ENCODE measurements around the gene KCNC2. TPM values are rescaled to one million over a fixed set of nuclear protein-coding genes. Genes with fewer than 3 reads are reported as not detected.

KCNC2 gene
- not detected for polyA plus RNA-seq (2013)

DNA sequence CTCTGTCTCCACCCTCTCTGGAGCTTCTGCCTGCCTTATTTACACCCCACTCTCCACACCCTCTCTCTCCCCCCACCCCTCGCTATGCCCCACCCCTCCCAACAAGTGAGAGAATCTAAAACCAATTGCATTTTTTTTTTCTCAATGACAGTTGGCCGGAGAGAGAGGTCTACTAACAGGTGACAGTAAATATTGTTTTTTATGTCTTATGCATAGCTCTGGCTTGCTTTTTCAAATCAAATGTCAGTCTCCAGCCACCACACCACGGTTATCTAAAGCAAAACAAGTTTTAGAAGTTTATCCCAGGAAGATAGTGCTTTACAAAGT, at the start of gene KCNC2:
Gene KCNC2, minus strand, starts transcription at position 28 of the 327 bp plus-strand sequence.
- Histone ChIP-seq H3K27me3 (replicated peaks in 2 of 5; ENCODE audit: control insufficient read depth in 4 of 5, insufficient read depth in 5 of 5, low read length in 4 of 5) (peaks cover 18 to 64% (median 31%) of the 10 kb centered on the region in 5 experiments), H3K9me3 (ENCODE audit: control extremely low read depth in 1 of 5, control insufficient read depth in 4 of 5, insufficient read depth in 2 of 5, low read depth in 1 of 5, low read length in 4 of 5) (peaks cover 0 to 5% (median 2%) of the 10 kb centered on the region in 5 experiments), H3K4me1 (ENCODE audit: control extremely low read depth in 1 of 4, control insufficient read depth in 4 of 4, insufficient read depth in 4 of 4, low read length in 3 of 4) (peaks cover 0 to 8% (median 3%) of the 10 kb centered on the region in 4 experiments), H3K27ac (ENCODE audit: insufficient read depth in 1 of 2, low read depth in 1 of 2, low read length in 2 of 2, poor library complexity in 1 of 2, severe bottlenecking in 2 of 2) (no peak within 1 kb of the TSS), H3K36me3 (ENCODE audit: control insufficient read depth in 4 of 4, insufficient read depth in 4 of 4, low read length in 3 of 4) (no peaks in the 10 kb centered on the region), H3K4me3 (ENCODE audit: control insufficient read depth in 1 of 7, extremely low read depth in 1 of 7, insufficient read depth in 4 of 7, low read depth in 2 of 7, low read length in 6 of 7) (no peak within 1 kb of the TSS)
- ChIA-PET CTCF (no interaction called here), POLR2A (no interaction called here)
- no peak for DNase-seq
- no CpG with 5 or more reads among the region's 3 CpGs for WGBS (ENCODE audit: insufficient coverage)

DNA sequence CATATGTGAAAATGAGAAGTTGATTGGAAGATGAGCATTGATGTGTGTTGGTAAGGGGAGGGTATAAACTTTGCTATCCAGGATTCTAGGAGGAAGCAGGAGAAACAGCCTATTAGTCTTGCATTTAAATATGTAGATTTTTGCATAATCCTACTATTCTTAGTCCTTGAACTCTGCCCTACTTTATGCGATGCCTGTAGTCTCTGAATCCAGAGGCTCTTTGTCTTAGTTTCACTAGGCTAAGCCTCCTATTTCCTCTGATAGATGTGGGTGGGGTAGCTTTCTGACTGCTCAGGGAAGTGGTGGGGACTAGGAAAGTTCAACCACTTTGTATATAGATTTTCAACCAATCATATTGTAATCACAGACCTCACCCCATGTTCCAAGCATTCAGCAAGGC, 49.5 kb upstream of the KCNC2 start:
- no peaks in the 10 kb centered on the region for H3K36me3 ChIP-seq (ENCODE audit: control insufficient read depth in 4 of 4, insufficient read depth in 4 of 4, low read length in 3 of 4)
- CTCF ChIA-PET = no interaction called here
- no peaks in the 10 kb centered on the region for H3K9me3 ChIP-seq (ENCODE audit: control extremely low read depth in 1 of 5, control insufficient read depth in 4 of 5, insufficient read depth in 2 of 5, low read depth in 1 of 5, low read length in 4 of 5)
- DNase-seq = no peak
- WGBS (ENCODE audit: insufficient coverage) = no CpG with 5 or more reads among the region's 1 CpG
- H3K4me3 ChIP-seq (ENCODE audit: control insufficient read depth in 1 of 7, extremely low read depth in 1 of 7, insufficient read depth in 4 of 7, low read depth in 2 of 7, low read length in 6 of 7) = no peak overlapping the region
- H3K27me3 ChIP-seq (replicated peaks in 2 of 5; ENCODE audit: control insufficient read depth in 4 of 5, insufficient read depth in 5 of 5, low read length in 4 of 5) = no peaks in the 10 kb centered on the region
- POLR2A ChIA-PET = no interaction called here
- no peaks in the 10 kb centered on the region for H3K4me1 ChIP-seq (ENCODE audit: control extremely low read depth in 1 of 4, control insufficient read depth in 4 of 4, insufficient read depth in 4 of 4, low read length in 3 of 4)
- H3K27ac ChIP-seq (ENCODE audit: insufficient read depth in 1 of 2, low read depth in 1 of 2, low read length in 2 of 2, poor library complexity in 1 of 2, severe bottlenecking in 2 of 2) = no peak overlapping the region

DNA sequence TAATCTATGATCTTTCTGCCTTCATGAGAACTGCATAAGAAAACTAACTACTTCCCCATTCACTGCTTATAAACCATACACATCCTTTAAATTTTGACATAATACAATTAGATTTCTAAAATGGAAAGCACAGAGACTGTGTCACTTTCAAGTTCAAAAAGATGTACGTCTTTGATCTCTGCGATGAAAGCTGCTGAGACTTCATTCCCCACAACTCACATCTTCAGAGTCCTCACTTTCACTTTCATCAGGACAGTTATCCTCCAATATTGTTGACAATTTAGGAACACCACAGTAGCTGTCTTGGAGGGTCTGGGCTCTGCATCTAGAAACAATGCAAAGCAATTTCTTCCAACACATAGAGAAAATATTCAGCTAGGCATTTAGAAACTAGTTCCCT, 47.9 kb upstream of the KCNC2 start:
- WGBS (ENCODE audit: insufficient coverage) = 100% methylated on average over 2 of the region's 2 CpGs
- ChIA-PET CTCF (no interaction called here), POLR2A (no interaction called here)
- H3K27ac ChIP-seq (ENCODE audit: insufficient read depth in 1 of 2, low read depth in 1 of 2, low read length in 2 of 2, poor library complexity in 1 of 2, severe bottlenecking in 2 of 2) = no peak overlapping the region
- no peak overlapping the region for H3K4me3 ChIP-seq (ENCODE audit: control insufficient read depth in 1 of 7, extremely low read depth in 1 of 7, insufficient read depth in 4 of 7, low read depth in 2 of 7, low read length in 6 of 7)
- H3K4me1 ChIP-seq (ENCODE audit: control extremely low read depth in 1 of 4, control insufficient read depth in 4 of 4, insufficient read depth in 4 of 4, low read length in 3 of 4) = no peaks in the 10 kb centered on the region
- no peaks in the 10 kb centered on the region for H3K36me3 ChIP-seq (ENCODE audit: control insufficient read depth in 4 of 4, insufficient read depth in 4 of 4, low read length in 3 of 4)
- DNase-seq = no peak
- no peaks in the 10 kb centered on the region for H3K9me3 ChIP-seq (ENCODE audit: control extremely low read depth in 1 of 5, control insufficient read depth in 4 of 5, insufficient read depth in 2 of 5, low read depth in 1 of 5, low read length in 4 of 5)
- H3K27me3 ChIP-seq (replicated peaks in 2 of 5; ENCODE audit: control insufficient read depth in 4 of 5, insufficient read depth in 5 of 5, low read length in 4 of 5) = no peaks in the 10 kb centered on the region

DNA sequence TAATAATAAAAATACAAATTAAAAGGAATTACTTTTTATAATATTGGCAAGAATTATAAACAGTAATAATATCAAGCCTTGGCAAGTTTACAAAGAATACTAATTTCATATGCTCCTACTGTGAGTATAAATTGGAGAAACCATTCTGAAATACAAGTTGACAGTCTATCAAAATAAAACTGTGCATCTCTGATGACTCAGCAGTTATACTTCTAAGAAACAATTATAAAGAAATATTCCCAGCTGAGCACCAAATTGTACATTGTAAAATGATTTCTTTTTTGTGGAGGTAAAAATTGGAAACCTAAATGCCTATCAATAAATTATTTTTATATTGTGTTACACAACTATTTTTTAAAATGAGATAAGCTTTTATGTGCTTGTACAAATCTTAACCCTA, 35.5 kb upstream of the KCNC2 start:
- Histone ChIP-seq H3K4me1 (ENCODE audit: control extremely low read depth in 1 of 4, control insufficient read depth in 4 of 4, insufficient read depth in 4 of 4, low read length in 3 of 4) (no peaks in the 10 kb centered on the region), H3K27ac (ENCODE audit: insufficient read depth in 1 of 2, low read depth in 1 of 2, low read length in 2 of 2, poor library complexity in 1 of 2, severe bottlenecking in 2 of 2) (no peak overlapping the region), H3K36me3 (ENCODE audit: control insufficient read depth in 4 of 4, insufficient read depth in 4 of 4, low read length in 3 of 4) (no peaks in the 10 kb centered on the region), H3K9me3 (ENCODE audit: control extremely low read depth in 1 of 5, control insufficient read depth in 4 of 5, insufficient read depth in 2 of 5, low read depth in 1 of 5, low read length in 4 of 5) (no peaks in the 10 kb centered on the region), H3K4me3 (ENCODE audit: control insufficient read depth in 1 of 7, extremely low read depth in 1 of 7, insufficient read depth in 4 of 7, low read depth in 2 of 7, low read length in 6 of 7) (no peak overlapping the region), H3K27me3 (replicated peaks in 2 of 5; ENCODE audit: control insufficient read depth in 4 of 5, insufficient read depth in 5 of 5, low read length in 4 of 5) (no peaks in the 10 kb centered on the region)
- no peak for DNase-seq
- ChIA-PET POLR2A (no interaction called here), CTCF (interaction anchor here (0.8 kb wide), 1 partner anchor 74 kb away, joined by 3 read pairs; no protein-coding TSS in a partner anchor)

DNA sequence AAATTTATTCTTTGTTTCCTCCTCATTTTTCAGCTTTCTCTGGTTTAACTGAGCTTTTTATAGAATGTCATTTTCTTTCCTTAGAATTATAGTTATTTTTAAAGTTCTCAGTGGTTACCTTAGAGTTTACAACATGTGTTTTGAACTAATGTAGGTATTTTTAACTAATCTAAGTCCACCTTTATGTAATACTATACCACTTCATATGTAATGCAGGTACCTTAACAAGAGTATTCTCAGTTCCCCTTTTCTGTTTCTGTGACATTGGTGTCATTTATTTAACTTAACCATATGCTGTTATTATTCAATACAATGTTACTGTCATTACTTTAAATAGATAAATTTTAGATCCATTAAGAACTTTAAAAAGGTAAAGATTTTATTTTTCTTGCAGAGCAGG, 30.3 kb upstream of the KCNC2 start:
- ChIA-PET POLR2A (no interaction called here), CTCF (no interaction called here)

DNA sequence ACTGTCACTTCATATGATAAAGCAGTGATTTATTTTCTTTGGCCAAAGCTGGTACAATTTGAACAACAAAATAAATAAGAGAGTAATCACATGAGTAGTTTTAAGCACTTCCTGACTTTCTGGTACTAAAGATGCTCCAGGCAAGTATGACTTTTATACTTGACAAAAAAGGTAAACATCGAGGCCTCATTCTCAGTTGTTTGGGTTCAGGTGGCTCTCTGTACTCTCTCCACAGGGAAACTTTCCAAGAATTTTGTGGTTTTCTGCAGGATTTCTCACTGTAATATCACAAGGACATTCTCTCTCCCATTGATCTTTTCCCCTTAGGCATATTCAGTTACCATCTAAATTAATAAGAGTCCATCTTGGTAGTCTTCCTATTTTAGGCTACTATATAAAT, 26.6 kb upstream of the KCNC2 start:
- Histone ChIP-seq H3K27ac (ENCODE audit: insufficient read depth in 1 of 2, low read depth in 1 of 2, low read length in 2 of 2, poor library complexity in 1 of 2, severe bottlenecking in 2 of 2) (no peak overlapping the region), H3K36me3 (ENCODE audit: control insufficient read depth in 4 of 4, insufficient read depth in 4 of 4, low read length in 3 of 4) (no peaks in the 10 kb centered on the region), H3K4me1 (ENCODE audit: control extremely low read depth in 1 of 4, control insufficient read depth in 4 of 4, insufficient read depth in 4 of 4, low read length in 3 of 4) (no peaks in the 10 kb centered on the region), H3K27me3 (replicated peaks in 2 of 5; ENCODE audit: control insufficient read depth in 4 of 5, insufficient read depth in 5 of 5, low read length in 4 of 5) (no peaks in the 10 kb centered on the region), H3K4me3 (ENCODE audit: control insufficient read depth in 1 of 7, extremely low read depth in 1 of 7, insufficient read depth in 4 of 7, low read depth in 2 of 7, low read length in 6 of 7) (no peak overlapping the region), H3K9me3 (ENCODE audit: control extremely low read depth in 1 of 5, control insufficient read depth in 4 of 5, insufficient read depth in 2 of 5, low read depth in 1 of 5, low read length in 4 of 5) (no peaks in the 10 kb centered on the region)
- no peak for DNase-seq
- POLR2A ChIA-PET = no interaction called here
- CTCF ChIA-PET = no interaction called here
- WGBS (ENCODE audit: insufficient coverage) = 40% methylated on average over 1 of the region's 1 CpG

More for the DNA sequence above, 30.3 kb upstream of the KCNC2 start:
- Histone ChIP-seq H3K27ac (ENCODE audit: insufficient read depth in 1 of 2, low read depth in 1 of 2, low read length in 2 of 2, poor library complexity in 1 of 2, severe bottlenecking in 2 of 2) (no peak overlapping the region), H3K4me3 (ENCODE audit: control insufficient read depth in 1 of 7, extremely low read depth in 1 of 7, insufficient read depth in 4 of 7, low read depth in 2 of 7, low read length in 6 of 7) (no peak overlapping the region), H3K4me1 (ENCODE audit: control extremely low read depth in 1 of 4, control insufficient read depth in 4 of 4, insufficient read depth in 4 of 4, low read length in 3 of 4) (no peaks in the 10 kb centered on the region), H3K27me3 (replicated peaks in 2 of 5; ENCODE audit: control insufficient read depth in 4 of 5, insufficient read depth in 5 of 5, low read length in 4 of 5) (no peaks in the 10 kb centered on the region), H3K36me3 (ENCODE audit: control insufficient read depth in 4 of 4, insufficient read depth in 4 of 4, low read length in 3 of 4) (no peaks in the 10 kb centered on the region), H3K9me3 (ENCODE audit: control extremely low read depth in 1 of 5, control insufficient read depth in 4 of 5, insufficient read depth in 2 of 5, low read depth in 1 of 5, low read length in 4 of 5) (no peaks in the 10 kb centered on the region)
- DNase-seq = no peak

DNA sequence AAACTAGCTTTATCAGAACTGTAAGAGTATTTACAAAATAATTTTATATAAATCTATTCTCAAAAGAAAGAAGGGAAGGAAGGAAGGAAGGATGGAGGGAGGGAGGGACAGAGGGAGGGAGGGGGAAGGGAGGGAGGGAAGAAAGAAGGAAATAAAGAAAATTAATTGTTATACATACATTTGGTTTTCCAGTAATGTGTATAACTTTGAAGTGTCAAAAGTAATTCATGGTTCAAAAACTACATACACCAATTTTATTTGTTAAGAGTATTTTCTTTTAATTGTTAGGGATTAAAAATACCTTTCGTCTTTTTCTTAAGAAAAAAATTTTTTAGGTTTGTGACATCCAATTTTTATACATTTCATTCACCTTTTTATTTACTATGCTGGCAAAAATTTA, 17.5 kb upstream of the KCNC2 start:
- POLR2A ChIA-PET = no interaction called here

More for the DNA sequence above, 17.5 kb upstream of the KCNC2 start:
- CTCF ChIA-PET = interaction anchor here (0.7 kb wide), 1 partner anchor 26 kb away, joined by 4 read pairs; no protein-coding TSS in a partner anchor
- no peak for DNase-seq
- H3K4me3 ChIP-seq (ENCODE audit: control insufficient read depth in 1 of 7, extremely low read depth in 1 of 7, insufficient read depth in 4 of 7, low read depth in 2 of 7, low read length in 6 of 7) = no peak overlapping the region
- no peak overlapping the region for H3K27ac ChIP-seq (ENCODE audit: insufficient read depth in 1 of 2, low read depth in 1 of 2, low read length in 2 of 2, poor library complexity in 1 of 2, severe bottlenecking in 2 of 2)
- H3K36me3 ChIP-seq (ENCODE audit: control insufficient read depth in 4 of 4, insufficient read depth in 4 of 4, low read length in 3 of 4) = no peaks in the 10 kb centered on the region
- H3K9me3 ChIP-seq (ENCODE audit: control extremely low read depth in 1 of 5, control insufficient read depth in 4 of 5, insufficient read depth in 2 of 5, low read depth in 1 of 5, low read length in 4 of 5) = no peaks in the 10 kb centered on the region
- no peaks in the 10 kb centered on the region for H3K4me1 ChIP-seq (ENCODE audit: control extremely low read depth in 1 of 4, control insufficient read depth in 4 of 4, insufficient read depth in 4 of 4, low read length in 3 of 4)
- H3K27me3 ChIP-seq (replicated peaks in 2 of 5; ENCODE audit: control insufficient read depth in 4 of 5, insufficient read depth in 5 of 5, low read length in 4 of 5) = peaks cover 0 to 2% (median 0%) of the 10 kb centered on the region in 5 experiments
- WGBS (ENCODE audit: insufficient coverage) = no CpG with 5 or more reads among the region's 1 CpG

All from common myeloid progenitor, CD34-positive (primary cell).